ENCODE data around the gene PAX8. TPM values are rescaled to one million over a fixed set of nuclear protein-coding genes. Genes with fewer than 3 reads are reported as not detected.

The PAX8 gene
- total RNA-seq, 5 donors from 2014 or later (not counting 1 experiment from before 2014, with no cell fraction given), result 1.0 to 1.8 (median 1.3) TPM

DNA sequence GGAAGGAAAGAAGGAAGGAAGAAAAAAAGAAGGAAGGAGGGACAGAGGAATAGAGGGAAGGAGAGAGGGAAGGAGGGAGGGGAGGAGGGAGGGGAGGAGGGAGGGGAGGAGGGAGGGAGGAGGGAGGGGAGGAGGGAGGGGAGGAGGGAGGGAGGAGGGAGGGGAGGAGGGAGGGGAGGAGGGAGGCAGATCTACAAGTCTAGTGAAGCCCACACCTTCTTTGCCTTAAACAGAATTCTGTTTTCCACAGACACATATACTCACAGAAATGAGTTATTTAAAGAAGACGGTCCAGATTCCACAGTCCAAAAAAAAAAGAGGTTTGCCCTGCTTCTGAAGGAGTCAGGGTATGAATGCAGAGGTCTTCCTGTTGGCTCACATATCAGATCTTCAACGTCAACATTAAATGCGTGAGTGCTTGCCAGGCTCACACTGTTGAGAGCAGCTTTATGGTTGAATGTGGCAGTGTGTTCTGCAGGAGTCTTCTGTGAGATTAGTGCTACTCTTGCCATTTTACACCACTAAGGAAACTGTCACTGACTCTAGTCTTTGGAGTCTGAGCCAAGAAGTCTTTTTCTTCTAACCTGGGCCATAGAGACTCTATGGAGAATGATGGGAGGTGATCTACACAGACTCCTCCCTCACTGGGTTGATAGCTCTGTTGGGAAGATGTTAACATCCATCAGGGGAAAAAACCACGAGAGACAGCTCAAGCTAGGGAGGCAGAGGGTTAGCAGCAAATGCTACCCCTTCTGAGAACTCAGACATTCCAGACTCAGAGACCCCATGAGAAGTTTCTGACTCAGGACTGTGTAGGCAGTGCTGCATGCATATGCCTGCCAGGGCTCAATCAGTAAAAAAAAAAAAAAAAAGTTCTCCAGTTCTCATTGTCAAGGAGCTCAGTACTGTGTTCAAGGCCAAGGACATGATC, 23.3 kb downstream of the PAX8 start:
- H3K36me3 Mint-ChIP-seq, result no peaks in the 10 kb centered on the region
- ChIA-PET CTCF (interaction anchor here in 1 of 2 donors (0.6 to 0.8 kb wide), 3 partner anchors 34 to 130 kb away, joined by 3 to 5 read pairs (median 4); no protein-coding TSS in a partner anchor), POLR2A (no interaction called here)
- no peaks in the 10 kb centered on the region for H3K9me3 Mint-ChIP-seq
- 60% methylated on average over 2 of the region's 4 CpGs for WGBS (ENCODE audit: insufficient coverage)
- ATAC-seq (replicated peaks in 1 of 4) (peak in 1 of 4 experiments; percentile 55), DNase-seq (no peak)
- Histone ChIP-seq H3K27ac (ENCODE audit: low read length) (peak overlapping the region; percentile 0), H3K4me3 (ENCODE audit: control insufficient read depth in 1 of 2, extremely low read depth in 1 of 2, low read length in 1 of 2) (no peak overlapping the region), H3K4me1 (ENCODE audit: control insufficient read depth in 1 of 2, extremely low read depth in 1 of 2, insufficient read depth in 2 of 2, low read length in 2 of 2) (peaks cover 47 to 51% of the 10 kb centered on the region in 2 experiments), H3K27me3 (replicated peaks in 1 of 2; ENCODE audit: control insufficient read depth in 2 of 2, extremely low read depth in 1 of 2, insufficient read depth in 2 of 2, low read length in 1 of 2) (no peaks in the 10 kb centered on the region), H3K36me3 (ENCODE audit: control insufficient read depth in 2 of 2, extremely low read depth in 1 of 2, insufficient read depth in 1 of 2, low read length in 1 of 2) (no peaks in the 10 kb centered on the region), H3K9me3 (no peaks in the 10 kb centered on the region)
- H3K27me3 Mint-ChIP-seq, result no peaks in the 10 kb centered on the region
- peak overlapping the region in 1 of 3 donors; percentile 49 for H3K4me3 Mint-ChIP-seq
- peaks cover 82 to 91% (median 83%) of the 10 kb centered on the region in 3 donors for H3K4me1 Mint-ChIP-seq
- H3K27ac Mint-ChIP-seq, result peak overlapping the region; percentile 89 to 93

DNA sequence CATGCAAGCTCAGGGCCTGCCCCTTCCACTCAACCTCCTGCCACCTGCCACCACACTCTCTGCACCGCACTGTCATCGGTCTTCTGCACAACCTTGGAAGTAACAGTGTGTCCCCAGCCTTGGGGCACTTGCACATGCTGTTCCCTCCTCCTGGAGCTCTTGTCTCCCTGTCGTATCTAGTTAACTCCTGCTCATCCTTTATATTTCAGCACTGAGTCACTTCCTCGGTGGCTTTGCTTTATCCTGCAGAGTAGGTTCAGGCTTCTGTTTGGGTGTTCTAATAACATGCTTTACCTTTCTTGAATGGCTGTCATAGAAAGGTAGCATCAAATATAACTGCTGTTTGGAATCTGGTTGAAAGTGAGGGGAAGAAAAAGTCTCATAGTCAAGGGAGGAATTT, 25.3 kb downstream of the PAX8 start:
- H3K36me3 Mint-ChIP-seq, result no peaks in the 10 kb centered on the region
- CTCF ChIA-PET, result interaction anchor here in 1 of 2 donors (0.8 kb wide), 1 partner anchor 15 kb away, joined by 3 read pairs; no protein-coding TSS in a partner anchor
- no peaks in the 10 kb centered on the region for H3K9me3 Mint-ChIP-seq
- peaks cover 55 to 56% of the 10 kb centered on the region in 2 experiments for H3K4me1 ChIP-seq (ENCODE audit: control insufficient read depth in 1 of 2, extremely low read depth in 1 of 2, insufficient read depth in 2 of 2, low read length in 2 of 2)
- peak overlapping the region; percentile 70 for H3K27ac ChIP-seq (ENCODE audit: low read length)
- H3K27ac Mint-ChIP-seq, result peak overlapping the region; percentile 91 to 93
- POLR2A ChIA-PET, result no interaction called here
- ATAC-seq (replicated peaks in 1 of 4) (no peak), DNase-seq (no peak)
- WGBS (ENCODE audit: insufficient coverage), result no CpG with 5 or more reads among the region's 4 CpGs
- peaks cover 89 to 92% (median 90%) of the 10 kb centered on the region in 3 donors for H3K4me1 Mint-ChIP-seq
- peak overlapping the region in 1 of 3 donors; percentile 79 for H3K4me3 Mint-ChIP-seq
- no peaks in the 10 kb centered on the region for H3K27me3 Mint-ChIP-seq
- H3K9me3 ChIP-seq, result no peaks in the 10 kb centered on the region
- H3K4me3 ChIP-seq (ENCODE audit: control insufficient read depth in 1 of 2, extremely low read depth in 1 of 2, low read length in 1 of 2), result peak overlapping the region in 1 of 2 donors; percentile 2
- H3K27me3 ChIP-seq (replicated peaks in 1 of 2; ENCODE audit: control insufficient read depth in 2 of 2, extremely low read depth in 1 of 2, insufficient read depth in 2 of 2, low read length in 1 of 2), result no peaks in the 10 kb centered on the region
- H3K36me3 ChIP-seq (ENCODE audit: control insufficient read depth in 2 of 2, extremely low read depth in 1 of 2, insufficient read depth in 1 of 2, low read length in 1 of 2), result no peaks in the 10 kb centered on the region

DNA sequence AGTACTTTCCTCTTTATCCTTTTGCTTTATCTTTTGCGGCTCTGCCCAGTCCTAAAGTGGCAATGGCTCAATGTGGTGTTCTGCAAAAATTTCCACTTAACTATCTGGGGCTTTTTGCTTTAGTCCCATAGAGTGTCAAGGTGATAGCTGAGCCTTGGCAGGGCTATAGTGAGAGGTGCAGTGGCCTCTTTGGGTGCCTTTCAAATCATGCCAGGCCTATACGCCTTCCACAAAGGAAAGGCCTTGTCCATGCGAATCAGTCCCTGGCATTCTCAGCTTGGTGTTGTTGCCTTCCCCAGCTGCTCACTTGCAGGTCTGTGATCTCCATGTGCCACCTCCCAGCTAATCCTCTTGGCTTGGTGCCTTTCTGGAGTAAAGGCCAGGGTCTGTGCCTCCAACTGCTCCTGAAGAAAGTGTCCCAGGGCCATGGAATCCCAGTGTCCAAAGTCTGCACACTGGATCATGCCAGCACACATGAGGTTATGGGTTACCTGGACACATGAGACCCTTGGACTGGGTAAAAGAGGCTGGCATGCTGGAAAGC, 26.6 kb downstream of the PAX8 start:
- Mint-ChIP-seq H3K4me3 (peak overlapping the region in 1 of 3 donors; percentile 79), H3K36me3 (no peaks in the 10 kb centered on the region), H3K4me1 (peaks cover 76 to 84% (median 78%) of the 10 kb centered on the region in 3 donors), H3K9me3 (no peaks in the 10 kb centered on the region), H3K27ac (peak overlapping the region; percentile 91 to 93), H3K27me3 (no peaks in the 10 kb centered on the region)
- Histone ChIP-seq H3K4me3 (ENCODE audit: control insufficient read depth in 1 of 2, extremely low read depth in 1 of 2, low read length in 1 of 2) (no peak overlapping the region), H3K27ac (ENCODE audit: low read length) (peak overlapping the region; percentile 70), H3K4me1 (ENCODE audit: control insufficient read depth in 1 of 2, extremely low read depth in 1 of 2, insufficient read depth in 2 of 2, low read length in 2 of 2) (peaks cover 52 to 54% of the 10 kb centered on the region in 2 experiments), H3K27me3 (replicated peaks in 1 of 2; ENCODE audit: control insufficient read depth in 2 of 2, extremely low read depth in 1 of 2, insufficient read depth in 2 of 2, low read length in 1 of 2) (no peaks in the 10 kb centered on the region), H3K9me3 (no peaks in the 10 kb centered on the region), H3K36me3 (ENCODE audit: control insufficient read depth in 2 of 2, extremely low read depth in 1 of 2, insufficient read depth in 1 of 2, low read length in 1 of 2) (no peaks in the 10 kb centered on the region)
- ChIA-PET POLR2A (no interaction called here), CTCF (interaction anchor here (0.6 to 2.2 kb wide), 8 partner anchors 17 to 977 kb away, joined by 3 to 9 read pairs (median 4); no protein-coding TSS in a partner anchor)
- no peak for DNase-seq
- ATAC-seq (replicated peaks in 1 of 4), result no peak
- whole genome bisulfite sequencing (ENCODE audit: insufficient coverage), result 100% methylated on average over 2 of the region's 3 CpGs

DNA sequence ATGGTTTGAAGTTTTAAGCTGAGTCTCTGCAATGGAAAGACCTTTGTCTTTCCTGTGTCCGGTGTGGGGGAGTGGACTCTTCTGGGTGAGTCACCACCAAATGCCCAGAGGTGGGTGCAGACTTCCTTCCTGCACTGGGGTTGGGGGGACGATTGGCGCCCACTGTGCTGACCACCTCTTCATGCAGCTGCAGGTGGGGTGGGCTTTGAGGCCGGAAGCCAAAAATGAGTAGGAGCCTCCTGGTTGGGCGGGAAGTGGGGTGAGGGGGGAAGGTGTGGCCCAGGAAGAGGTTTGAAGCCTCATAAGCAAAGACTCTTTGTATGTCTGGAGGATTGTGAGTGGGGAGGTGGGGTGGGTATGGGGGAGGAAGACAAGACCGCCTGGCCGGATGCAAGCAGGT, 27.6 kb downstream of the PAX8 start:
- H3K27ac ChIP-seq (ENCODE audit: low read length), result peak overlapping the region; percentile 70
- no peaks in the 10 kb centered on the region for H3K27me3 ChIP-seq (replicated peaks in 1 of 2; ENCODE audit: control insufficient read depth in 2 of 2, extremely low read depth in 1 of 2, insufficient read depth in 2 of 2, low read length in 1 of 2)
- ATAC-seq (replicated peaks in 1 of 4), result peak; percentile 76 to 89 (median 84)
- ChIA-PET POLR2A (interaction anchor here in 1 of 2 donors (0.6 kb wide), 2 partner anchors 15 to 47 kb away, joined by 3 read pairs; no protein-coding TSS in a partner anchor), CTCF (interaction anchor here (0.9 to 2.2 kb wide), 9 partner anchors 16 to 139 kb away, joined by 3 to 9 read pairs (median 3); no protein-coding TSS in a partner anchor)
- Mint-ChIP-seq H3K27me3 (no peaks in the 10 kb centered on the region), H3K4me3 (peak overlapping the region in 2 of 3 donors; percentile 41 to 79), H3K4me1 (peaks cover 68 to 74% (median 70%) of the 10 kb centered on the region in 3 donors), H3K9me3 (no peaks in the 10 kb centered on the region), H3K27ac (peak overlapping the region; percentile 91 to 93), H3K36me3 (no peaks in the 10 kb centered on the region)
- H3K9me3 ChIP-seq, result no peaks in the 10 kb centered on the region
- DNase-seq, result peak in 34 of 35 experiments; percentile 5 to 61 (median 38)
- no peaks in the 10 kb centered on the region for H3K36me3 ChIP-seq (ENCODE audit: control insufficient read depth in 2 of 2, extremely low read depth in 1 of 2, insufficient read depth in 1 of 2, low read length in 1 of 2)
- H3K4me1 ChIP-seq (ENCODE audit: control insufficient read depth in 1 of 2, extremely low read depth in 1 of 2, insufficient read depth in 2 of 2, low read length in 2 of 2), result peaks cover 50 to 53% of the 10 kb centered on the region in 2 experiments
- H3K4me3 ChIP-seq (ENCODE audit: control insufficient read depth in 1 of 2, extremely low read depth in 1 of 2, low read length in 1 of 2), result no peak overlapping the region
- 3% methylated on average over 7 of the region's 7 CpGs for WGBS (ENCODE audit: insufficient coverage)

DNA sequence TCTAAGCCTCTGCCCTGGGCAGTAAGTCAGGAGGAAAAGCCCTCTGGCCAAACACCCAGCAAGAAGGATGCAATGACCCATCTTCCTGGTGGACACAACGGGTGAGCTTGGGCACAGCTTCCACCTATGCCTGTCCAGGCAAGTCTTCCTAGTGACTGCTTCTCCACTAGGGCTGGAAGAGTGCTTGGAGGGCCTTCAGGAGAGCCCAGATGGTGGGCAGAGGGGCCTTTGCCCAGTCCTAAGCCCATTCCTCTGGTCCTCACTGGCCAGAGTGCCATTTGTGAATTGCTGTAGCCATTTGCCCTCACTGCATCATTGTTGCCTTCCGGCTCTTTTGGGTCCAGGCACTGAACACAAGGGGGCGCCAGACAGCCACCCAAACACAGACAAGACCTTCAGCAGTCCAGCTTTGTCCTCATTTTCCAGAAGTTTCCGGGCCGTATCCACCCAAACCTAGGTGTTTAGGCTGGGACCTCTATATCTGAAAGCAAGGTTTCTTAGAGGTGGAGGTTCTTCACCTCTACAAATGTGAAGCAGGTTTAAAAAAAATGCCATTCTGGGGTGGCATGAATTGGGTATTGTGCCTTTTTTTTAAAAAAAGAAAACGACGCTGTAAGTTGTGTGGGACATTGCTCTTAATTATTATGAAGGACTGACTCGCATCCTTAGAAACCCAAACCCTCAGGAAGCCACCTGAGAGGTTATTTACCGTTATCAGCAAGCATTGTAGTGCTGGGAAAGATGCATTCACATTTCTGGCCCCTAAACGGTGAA, 29.5 kb downstream of the PAX8 start:
- ChIA-PET POLR2A (no interaction called here), CTCF (interaction anchor here (0.5 to 3.0 kb wide), 20 partner anchors 9 to 756 kb away, joined by 3 to 13 read pairs (median 4); no protein-coding TSS in a partner anchor)
- no peaks in the 10 kb centered on the region for H3K36me3 Mint-ChIP-seq
- peak; percentile 44 to 68 (median 46) for ATAC-seq (replicated peaks in 1 of 4)
- H3K27ac Mint-ChIP-seq, result peak overlapping the region; percentile 91 to 93
- Histone ChIP-seq H3K27me3 (replicated peaks in 1 of 2; ENCODE audit: control insufficient read depth in 2 of 2, extremely low read depth in 1 of 2, insufficient read depth in 2 of 2, low read length in 1 of 2) (no peaks in the 10 kb centered on the region), H3K4me1 (ENCODE audit: control insufficient read depth in 1 of 2, extremely low read depth in 1 of 2, insufficient read depth in 2 of 2, low read length in 2 of 2) (peaks cover 37 to 41% of the 10 kb centered on the region in 2 experiments), H3K36me3 (ENCODE audit: control insufficient read depth in 2 of 2, extremely low read depth in 1 of 2, insufficient read depth in 1 of 2, low read length in 1 of 2) (no peaks in the 10 kb centered on the region), H3K27ac (ENCODE audit: low read length) (peak overlapping the region; percentile 42), H3K4me3 (ENCODE audit: control insufficient read depth in 1 of 2, extremely low read depth in 1 of 2, low read length in 1 of 2) (no peak overlapping the region), H3K9me3 (no peaks in the 10 kb centered on the region)
- no peaks in the 10 kb centered on the region for H3K27me3 Mint-ChIP-seq
- H3K4me3 Mint-ChIP-seq, result peak overlapping the region in 1 of 3 donors; percentile 79
- WGBS (ENCODE audit: insufficient coverage), result 43% methylated on average over 2 of the region's 10 CpGs
- no peaks in the 10 kb centered on the region for H3K9me3 Mint-ChIP-seq
- peaks cover 51 to 55% (median 52%) of the 10 kb centered on the region in 3 donors for H3K4me1 Mint-ChIP-seq
- peak; percentile 42 to 89 (median 68) for DNase-seq
